Measurements from ENCODE around the gene IL1RAP. TPM values are rescaled to one million over a fixed set of nuclear protein-coding genes. Genes with fewer than 3 reads are reported as not detected.
"Not testable (repeated sequence)": the region's sequence is repeated elsewhere in the genome, so short reads cannot be mapped to it uniquely, and the experiment has no call there.

Gene IL1RAP
- total RNA-seq, result 10 to 100 TPM; 12.1 to 16.1 TPM

GRCh38 chr3:190513409-190514370 is at the start of gene IL1RAP:
Gene IL1RAP, plus strand, starts transcription at chr3:190514085. Its CDS starts 50,205 bp downstream, at chr3:190564290.
- H3K27ac Mint-ChIP-seq, result peak within 1 kb of the TSS; percentile 77
- CTCF ChIA-PET, result interaction anchor here (0.6 to 1.5 kb wide), 13 partner anchors 13 to 1137 kb away, joined by 3 to 4 read pairs (median 3); no protein-coding TSS in a partner anchor
- DNase-seq (peak; percentile 92), ATAC-seq (peak; percentile 94)
- POLR2A ChIA-PET, result interaction anchor here (1.0 to 1.4 kb wide), 2 partner anchors 22 to 105 kb away, joined by 3 to 15 read pairs; no protein-coding TSS in a partner anchor
- H3K9me3 Mint-ChIP-seq (ENCODE audit: low read depth), result peaks cover 2% of the 10 kb centered on the region
- peaks cover 11% of the 10 kb centered on the region for H3K36me3 Mint-ChIP-seq (ENCODE audit: low read depth)
- peak within 1 kb of the TSS; percentile 85 for H3K4me3 Mint-ChIP-seq
- H3K4me1 Mint-ChIP-seq, result peaks cover 36% of the 10 kb centered on the region
- intact Hi-C loops (cut with DNase I, micrococcal nuclease), result loop anchor here (1.0 to 10.0 kb wide), 8 partner anchors 22 to 549 kb away; no protein-coding TSS in a partner anchor
- no peaks in the 10 kb centered on the region for H3K27me3 Mint-ChIP-seq

- Mint-ChIP-seq H3K27me3 (peaks cover 29% of the 10 kb centered on the region), H3K9me3 (ENCODE audit: low read depth) (peaks cover 12% of the 10 kb centered on the region), H3K27ac (no peak overlapping the region), H3K4me1 (no peaks in the 10 kb centered on the region), H3K36me3 (ENCODE audit: low read depth) (no peaks in the 10 kb centered on the region), H3K4me3 (no peak overlapping the region)
- ATAC-seq, result no peak
- intact Hi-C loops (cut with DNase I, micrococcal nuclease), result no loop called here
- ChIA-PET POLR2A (no interaction called here), CTCF (no interaction called here)
- DNase-seq, result no peak
Observed at GRCh38 chr3:190467922-190468321, 46.0 kb upstream of the IL1RAP start.

GRCh38 chr3:190473261-190473660 is 40.6 kb upstream of the IL1RAP start:
- intact Hi-C loops (cut with DNase I, micrococcal nuclease); H3K36me3 Mint-ChIP-seq (ENCODE audit: low read depth); H3K4me3 Mint-ChIP-seq; H3K4me1 Mint-ChIP-seq; CTCF ChIA-PET; H3K27ac Mint-ChIP-seq; DNase-seq; POLR2A ChIA-PET; ATAC-seq: not testable (repeated sequence)
- H3K9me3 Mint-ChIP-seq (ENCODE audit: low read depth), result peaks cover 12% of the 10 kb centered on the region
- H3K27me3 Mint-ChIP-seq, result peaks cover 19% of the 10 kb centered on the region

GRCh38 chr3:190481779-190482178 is 32.1 kb upstream of the IL1RAP start:
- H3K27ac Mint-ChIP-seq, result no peak overlapping the region
- H3K4me1 Mint-ChIP-seq, result peaks cover 2% of the 10 kb centered on the region
- ChIA-PET POLR2A (no interaction called here), CTCF (no interaction called here)
- intact Hi-C loops (cut with DNase I, micrococcal nuclease), result no loop called here
- H3K4me3 Mint-ChIP-seq, result no peak overlapping the region
- ATAC-seq (no peak), DNase-seq (no peak)
- H3K9me3 Mint-ChIP-seq (ENCODE audit: low read depth), result peaks cover 4% of the 10 kb centered on the region
- peaks cover 26% of the 10 kb centered on the region for H3K27me3 Mint-ChIP-seq
- no peaks in the 10 kb centered on the region for H3K36me3 Mint-ChIP-seq (ENCODE audit: low read depth)

- Mint-ChIP-seq H3K4me3 (no peak overlapping the region), H3K27ac (no peak overlapping the region), H3K9me3 (ENCODE audit: low read depth) (peaks cover 4% of the 10 kb centered on the region), H3K27me3 (peaks cover 49% of the 10 kb centered on the region), H3K36me3 (ENCODE audit: low read depth) (no peaks in the 10 kb centered on the region), H3K4me1 (peaks cover 7% of the 10 kb centered on the region)
- ChIA-PET CTCF (interaction anchor here (0.7 kb wide), 1 partner anchor 145 kb away, joined by 3 read pairs; no protein-coding TSS in a partner anchor), POLR2A (no interaction called here)
- DNase-seq, result no peak
- no peak for ATAC-seq
- intact Hi-C loops (cut with DNase I, micrococcal nuclease), result no loop called here
Observed at GRCh38 chr3:190485830-190486532, 27.9 kb upstream of the IL1RAP start.

- peaks cover 51% of the 10 kb centered on the region for H3K27me3 Mint-ChIP-seq
Observed at GRCh38 chr3:190486533-190486864, 27.4 kb upstream of the IL1RAP start.

GRCh38 chr3:190486908-190487607 is 26.8 kb upstream of the IL1RAP start:
- intact Hi-C loops (cut with DNase I, micrococcal nuclease), result no loop called here
- Mint-ChIP-seq H3K4me3 (no peak overlapping the region), H3K4me1 (peaks cover 17% of the 10 kb centered on the region), H3K9me3 (ENCODE audit: low read depth) (peaks cover 4% of the 10 kb centered on the region), H3K36me3 (ENCODE audit: low read depth) (no peaks in the 10 kb centered on the region), H3K27ac (no peak overlapping the region), H3K27me3 (peaks cover 51% of the 10 kb centered on the region)
- POLR2A ChIA-PET, result no interaction called here
- CTCF ChIA-PET, result interaction anchor here (0.8 kb wide), 2 partner anchors 26 to 142 kb away, joined by 3 read pairs; no protein-coding TSS in a partner anchor
- ATAC-seq (no peak), DNase-seq (no peak)

More at GRCh38 chr3:190486533-190486864, 27.4 kb upstream of the IL1RAP start:
- peaks cover 4% of the 10 kb centered on the region for H3K9me3 Mint-ChIP-seq (ENCODE audit: low read depth)
- H3K36me3 Mint-ChIP-seq (ENCODE audit: low read depth), result no peaks in the 10 kb centered on the region
- DNase-seq (no peak), ATAC-seq (no peak)
- H3K27ac Mint-ChIP-seq, result no peak overlapping the region
- intact Hi-C loops (cut with DNase I, micrococcal nuclease), result no loop called here
- CTCF ChIA-PET, result no interaction called here
- H3K4me3 Mint-ChIP-seq, result no peak overlapping the region
- peaks cover 12% of the 10 kb centered on the region for H3K4me1 Mint-ChIP-seq
- POLR2A ChIA-PET, result no interaction called here

GRCh38 chr3:190491533-190492054 is 22.3 kb upstream of the IL1RAP start:
- POLR2A ChIA-PET, result interaction anchor here (1.0 kb wide), 1 partner anchor 22 kb away, joined by 3 read pairs; the partner anchor contains the start of gene IL1RAP

GRCh38 chr3:190492129-190492528 is 21.8 kb upstream of the IL1RAP start:
- ATAC-seq (peak; percentile 22), DNase-seq (no peak)
- Mint-ChIP-seq H3K27me3 (peaks cover 60% of the 10 kb centered on the region), H3K36me3 (ENCODE audit: low read depth) (no peaks in the 10 kb centered on the region), H3K4me3 (no peak overlapping the region), H3K9me3 (ENCODE audit: low read depth) (no peaks in the 10 kb centered on the region), H3K4me1 (peaks cover 23% of the 10 kb centered on the region), H3K27ac (no peak overlapping the region)
- intact Hi-C loops (cut with DNase I, micrococcal nuclease), result loop anchor here (1.0 to 5.0 kb wide), 3 partner anchors 127 to 202 kb away; no protein-coding TSS in a partner anchor
- ChIA-PET CTCF (interaction anchor here (0.7 to 2.0 kb wide), 3 partner anchors 24 to 180 kb away, joined by 3 to 8 read pairs (median 3); no protein-coding TSS in a partner anchor), POLR2A (interaction anchor here (1.0 kb wide), 1 partner anchor 22 kb away, joined by 3 read pairs; the partner anchor contains the start of gene IL1RAP)

More at GRCh38 chr3:190491533-190492054, 22.3 kb upstream of the IL1RAP start:
- intact Hi-C loops (cut with DNase I, micrococcal nuclease), result loop anchor here (1.0 to 5.0 kb wide), 7 partner anchors 22 to 203 kb away; no protein-coding TSS in a partner anchor
- DNase-seq (peak; percentile 41), ATAC-seq (peak; percentile 94)
- Mint-ChIP-seq H3K4me1 (peaks cover 23% of the 10 kb centered on the region), H3K9me3 (ENCODE audit: low read depth) (no peaks in the 10 kb centered on the region), H3K36me3 (ENCODE audit: low read depth) (no peaks in the 10 kb centered on the region), H3K4me3 (no peak overlapping the region), H3K27ac (no peak overlapping the region), H3K27me3 (peaks cover 57% of the 10 kb centered on the region)
- CTCF ChIA-PET, result interaction anchor here (0.7 to 2.0 kb wide), 3 partner anchors 22 to 181 kb away, joined by 3 to 8 read pairs (median 4); no protein-coding TSS in a partner anchor

GRCh38 chr3:190492966-190493365 is 20.9 kb upstream of the IL1RAP start:
- Mint-ChIP-seq H3K27me3 (peaks cover 60% of the 10 kb centered on the region), H3K9me3 (ENCODE audit: low read depth) (no peaks in the 10 kb centered on the region), H3K36me3 (ENCODE audit: low read depth) (no peaks in the 10 kb centered on the region), H3K27ac (no peak overlapping the region), H3K4me3 (no peak overlapping the region), H3K4me1 (peaks cover 23% of the 10 kb centered on the region)
- DNase-seq (no peak), ATAC-seq (no peak)
- ChIA-PET CTCF (no interaction called here), POLR2A (no interaction called here)
- intact Hi-C loops (cut with DNase I, micrococcal nuclease), result loop anchor here (1.0 to 5.0 kb wide), 3 partner anchors 126 to 201 kb away; no protein-coding TSS in a partner anchor
